ENCODE measurements around the gene KCNC1. TPM values are rescaled to one million over a fixed set of nuclear protein-coding genes. Genes with fewer than 3 reads are reported as not detected.

The KCNC1 gene
- total RNA-seq, 4 donors from 2014 or later: not detected

GRCh38 chr11:17810041-17810440, 75.5 kb downstream of the KCNC1 start:
- H3K4me3 ChIP-seq: no peak overlapping the region

GRCh38 chr11:17810746-17811145, 76.2 kb downstream of the KCNC1 start:
- DNase-seq (ENCODE audit: low spot score in 2 of 2): no peak
- H3K4me1 ChIP-seq: peaks cover 39% of the 10 kb centered on the region
- H3K36me3 ChIP-seq: no peaks in the 10 kb centered on the region
- H3K27ac ChIP-seq: no peak overlapping the region
- WGBS: 30% methylated on average over 3 of the region's 3 CpGs
- TF ChIP-seq EP300 (IDR thresholded peaks at IDR 0.05) (no peak), POLR2AphosphoS5 (IDR thresholded peaks at IDR 0.05) (no peak), POLR2A (IDR thresholded peaks at IDR 0.05) (no peak)
- TF ChIP-seq, protein P1, sequence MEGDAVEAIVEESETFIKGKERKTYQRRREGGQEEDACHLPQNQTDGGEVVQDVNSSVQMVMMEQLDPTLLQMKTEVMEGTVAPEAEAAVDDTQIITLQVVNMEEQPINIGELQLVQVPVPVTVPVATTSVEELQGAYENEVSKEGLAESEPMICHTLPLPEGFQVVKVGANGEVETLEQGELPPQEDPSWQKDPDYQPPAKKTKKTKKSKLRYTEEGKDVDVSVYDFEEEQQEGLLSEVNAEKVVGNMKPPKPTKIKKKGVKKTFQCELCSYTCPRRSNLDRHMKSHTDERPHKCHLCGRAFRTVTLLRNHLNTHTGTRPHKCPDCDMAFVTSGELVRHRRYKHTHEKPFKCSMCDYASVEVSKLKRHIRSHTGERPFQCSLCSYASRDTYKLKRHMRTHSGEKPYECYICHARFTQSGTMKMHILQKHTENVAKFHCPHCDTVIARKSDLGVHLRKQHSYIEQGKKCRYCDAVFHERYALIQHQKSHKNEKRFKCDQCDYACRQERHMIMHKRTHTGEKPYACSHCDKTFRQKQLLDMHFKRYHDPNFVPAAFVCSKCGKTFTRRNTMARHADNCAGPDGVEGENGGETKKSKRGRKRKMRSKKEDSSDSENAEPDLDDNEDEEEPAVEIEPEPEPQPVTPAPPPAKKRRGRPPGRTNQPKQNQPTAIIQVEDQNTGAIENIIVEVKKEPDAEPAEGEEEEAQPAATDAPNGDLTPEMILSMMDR (IDR thresholded peaks at IDR 0.05): no peak
- no peaks in the 10 kb centered on the region for H3K9me3 ChIP-seq
- H3K4me3 ChIP-seq: no peak overlapping the region
- H3K27me3 ChIP-seq: no peaks in the 10 kb centered on the region

More at GRCh38 chr11:17810041-17810440, 75.5 kb downstream of the KCNC1 start:
- Histone ChIP-seq H3K36me3 (no peaks in the 10 kb centered on the region), H3K27ac (no peak overlapping the region), H3K9me3 (no peaks in the 10 kb centered on the region), H3K27me3 (no peaks in the 10 kb centered on the region), H3K4me1 (peaks cover 38% of the 10 kb centered on the region)
- TF ChIP-seq POLR2AphosphoS5 (IDR thresholded peaks at IDR 0.05) (no peak), POLR2A (IDR thresholded peaks at IDR 0.05) (no peak), EP300 (IDR thresholded peaks at IDR 0.05) (no peak)
- TF ChIP-seq, protein P1 (IDR thresholded peaks at IDR 0.05): no peak
- DNase-seq (ENCODE audit: low spot score in 2 of 2): peak in 1 of 2 donors; percentile 13
- WGBS: 100% methylated on average over 1 of the region's 1 CpG

DNA sequence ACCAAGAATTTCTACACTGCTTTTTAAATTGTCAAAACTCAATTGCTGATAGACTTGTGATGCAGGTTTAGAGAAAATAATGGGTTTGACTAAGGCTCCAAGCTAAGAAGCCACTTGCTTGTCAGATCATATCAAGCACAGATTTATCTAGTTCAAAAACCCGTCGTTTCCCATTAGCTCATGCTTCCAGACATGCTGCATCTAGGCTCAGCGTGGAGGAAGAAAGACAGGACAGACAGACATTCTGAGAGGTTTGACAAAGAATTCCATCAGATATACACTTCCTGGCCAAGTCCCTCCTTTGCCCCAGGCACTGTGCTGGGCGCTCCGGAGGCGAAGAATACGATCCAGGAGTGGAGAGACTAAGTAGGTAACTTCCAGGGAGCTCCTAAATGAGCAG, 76.8 kb downstream of the KCNC1 start:
- no peak for DNase-seq (ENCODE audit: low spot score in 2 of 2)
- Histone ChIP-seq H3K36me3 (no peaks in the 10 kb centered on the region), H3K27ac (no peak overlapping the region), H3K9me3 (no peaks in the 10 kb centered on the region), H3K4me1 (peaks cover 41% of the 10 kb centered on the region), H3K27me3 (no peaks in the 10 kb centered on the region), H3K4me3 (no peak overlapping the region)
- TF ChIP-seq, protein P1 (IDR thresholded peaks at IDR 0.05): no peak
- TF ChIP-seq EP300 (IDR thresholded peaks at IDR 0.05): no peak
- TF ChIP-seq POLR2A (IDR thresholded peaks at IDR 0.05): no peak
- no peak for TF ChIP-seq POLR2AphosphoS5 (IDR thresholded peaks at IDR 0.05)
- WGBS: 40% methylated on average over 7 of the region's 7 CpGs

DNA sequence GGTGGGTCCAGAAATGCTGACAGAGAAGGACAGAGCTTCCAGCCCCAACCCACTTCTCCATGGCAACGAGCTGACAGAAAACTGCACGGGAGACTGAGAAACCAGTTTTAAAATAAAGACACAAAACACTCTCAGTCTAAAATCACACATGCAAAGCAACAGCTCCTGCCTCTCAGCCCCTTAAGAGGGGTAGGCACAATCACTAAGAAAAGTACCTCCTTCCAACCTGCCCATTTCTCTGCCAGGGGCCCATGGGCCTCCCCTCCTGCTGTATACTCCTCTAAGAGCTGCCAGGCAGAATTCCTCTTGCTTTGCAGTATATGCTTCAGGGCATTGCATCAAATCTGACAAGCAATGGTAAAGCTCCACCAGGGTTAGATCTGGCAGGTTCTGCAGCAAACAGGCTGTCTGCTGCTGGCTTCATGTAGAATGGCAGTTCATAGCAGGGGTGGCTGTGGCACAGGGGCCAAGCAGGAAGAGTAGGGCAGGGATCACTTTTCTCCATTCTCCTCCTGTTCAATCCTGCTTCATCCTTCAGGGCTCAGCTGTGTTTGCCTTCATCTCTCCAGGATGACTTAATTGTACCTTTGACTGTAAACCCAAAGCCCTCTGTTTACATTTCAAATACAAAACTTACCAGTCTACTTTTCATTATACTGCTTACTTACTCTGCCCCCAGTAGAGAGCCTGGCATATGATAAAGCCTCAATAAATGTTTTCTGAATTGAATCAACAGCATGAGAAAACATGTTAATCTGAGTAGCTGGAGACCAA, 77.7 kb downstream of the KCNC1 start:
- peaks cover 45% of the 10 kb centered on the region for H3K4me1 ChIP-seq
- H3K36me3 ChIP-seq: no peaks in the 10 kb centered on the region
- 42% methylated on average over 2 of the region's 2 CpGs for WGBS
- H3K27ac ChIP-seq: peak overlapping the region; percentile 27
- H3K4me3 ChIP-seq: no peak overlapping the region
- H3K9me3 ChIP-seq: no peaks in the 10 kb centered on the region
- no peaks in the 10 kb centered on the region for H3K27me3 ChIP-seq
- TF ChIP-seq, protein P1 (IDR thresholded peaks at IDR 0.05): no peak
- TF ChIP-seq EP300 (IDR thresholded peaks at IDR 0.05) (no peak), POLR2AphosphoS5 (IDR thresholded peaks at IDR 0.05) (no peak), POLR2A (IDR thresholded peaks at IDR 0.05) (no peak)
- peak in 1 of 2 donors; percentile 20 for DNase-seq (ENCODE audit: low spot score in 2 of 2)

DNA sequence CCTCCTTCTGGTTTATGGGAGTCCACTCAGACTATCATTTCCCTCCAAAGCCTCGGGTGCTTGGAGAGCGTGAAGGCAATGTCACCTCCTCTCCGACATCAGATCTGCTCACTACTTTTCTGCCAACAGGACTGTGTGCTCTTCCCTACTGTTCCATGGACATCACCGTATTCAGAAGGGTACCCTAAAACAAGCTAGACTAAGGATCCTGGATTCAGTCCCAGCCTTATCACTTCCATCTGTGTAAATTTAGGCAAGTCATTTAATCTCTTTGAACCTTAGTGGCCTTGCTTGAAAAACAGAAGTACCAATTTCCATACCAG, 78.2 kb downstream of the KCNC1 start:
- peaks cover 45% of the 10 kb centered on the region for H3K4me1 ChIP-seq
- TF ChIP-seq POLR2AphosphoS5 (IDR thresholded peaks at IDR 0.05): no peak
- TF ChIP-seq, protein P1 (IDR thresholded peaks at IDR 0.05): no peak
- TF ChIP-seq POLR2A (IDR thresholded peaks at IDR 0.05): no peak
- no peak for TF ChIP-seq EP300 (IDR thresholded peaks at IDR 0.05)
- no peaks in the 10 kb centered on the region for H3K9me3 ChIP-seq
- no peaks in the 10 kb centered on the region for H3K36me3 ChIP-seq
- no peak overlapping the region for H3K4me3 ChIP-seq
- no peaks in the 10 kb centered on the region for H3K27me3 ChIP-seq
- WGBS: 59% methylated on average over 4 of the region's 4 CpGs
- H3K27ac ChIP-seq: peak overlapping the region; percentile 27
- DNase-seq (ENCODE audit: low spot score in 2 of 2): no peak
